ENCODE results near the gene FOXL2. TPM values are rescaled to one million over a fixed set of nuclear protein-coding genes. Genes with fewer than 3 reads are reported as not detected.

FOXL2 gene
- total RNA-seq, 2 donors from 2014 or later, result 0.11 to 0.24 TPM

GRCh38 chr3:138933068-138933668 is 13.8 kb downstream of the FOXL2 start:
- no peak for TF ChIP-seq CTCF (conservative IDR thresholded peaks at IDR 0.05)
- Histone ChIP-seq H3K27ac (ENCODE audit: low read depth, low read length) (no peak overlapping the region), H3K4me3 (ENCODE audit: low read length) (no peak overlapping the region), H3K9ac (ENCODE audit: extremely low read depth, low read length, poor library complexity, severe bottlenecking) (no peak overlapping the region), H3K36me3 (ENCODE audit: control insufficient read depth, insufficient read depth, low read length) (no peaks in the 10 kb centered on the region), H3K27me3 (ENCODE audit: control insufficient read depth, insufficient read depth, low read length, poor library complexity, severe bottlenecking) (peaks cover 54% of the 10 kb centered on the region), H3K9me3 (ENCODE audit: control insufficient read depth, low read length) (no peaks in the 10 kb centered on the region), H3K4me1 (ENCODE audit: control insufficient read depth, insufficient read depth, low read length) (peaks cover 4% of the 10 kb centered on the region)
- Mint-ChIP-seq H3K4me1 (peaks cover 18% of the 10 kb centered on the region), H3K9me3 (no peaks in the 10 kb centered on the region), H3K27me3 (ENCODE audit: insufficient read depth) (peaks cover 35% of the 10 kb centered on the region), H3K4me3 (no peak overlapping the region), H3K36me3 (ENCODE audit: low read depth) (no peaks in the 10 kb centered on the region), H3K27ac (no peak overlapping the region)
- WGBS, 2 experiments (ENCODE audit: insufficient coverage in 1 of 2, insufficient read length in 1 of 2), result 53 to 76% methylated on average over 2 to 4 of the region's 4 CpGs
- no peak for DNase-seq

- Mint-ChIP-seq H3K4me1 (peaks cover 7% of the 10 kb centered on the region), H3K27ac (no peak overlapping the region), H3K4me3 (no peak overlapping the region), H3K36me3 (ENCODE audit: low read depth) (no peaks in the 10 kb centered on the region), H3K27me3 (ENCODE audit: insufficient read depth) (peaks cover 3% of the 10 kb centered on the region), H3K9me3 (no peaks in the 10 kb centered on the region)
- H3K9me3 ChIP-seq (ENCODE audit: control insufficient read depth, low read length), result no peaks in the 10 kb centered on the region
- H3K4me1 ChIP-seq (ENCODE audit: control insufficient read depth, insufficient read depth, low read length), result no peaks in the 10 kb centered on the region
- no peak for TF ChIP-seq CTCF (conservative IDR thresholded peaks at IDR 0.05)
- peaks cover 11% of the 10 kb centered on the region for H3K27me3 ChIP-seq (ENCODE audit: control insufficient read depth, insufficient read depth, low read length, poor library complexity, severe bottlenecking)
- WGBS, 2 experiments (ENCODE audit: insufficient coverage in 1 of 2, insufficient read length in 1 of 2), result 94 to 95% methylated on average over 28 to 42 of the region's 42 CpGs
- H3K9ac ChIP-seq (ENCODE audit: extremely low read depth, low read length, poor library complexity, severe bottlenecking), result no peak overlapping the region
- DNase-seq, result no peak
- no peak overlapping the region for H3K4me3 ChIP-seq (ENCODE audit: low read length)
- H3K36me3 ChIP-seq (ENCODE audit: control insufficient read depth, insufficient read depth, low read length), result no peaks in the 10 kb centered on the region
- H3K27ac ChIP-seq (ENCODE audit: low read depth, low read length), result no peak overlapping the region
Observed at GRCh38 chr3:138928727-138929372, 18.1 kb downstream of the FOXL2 start.

GRCh38 chr3:138923531-138923994 is 23.4 kb downstream of the FOXL2 start:
- Histone ChIP-seq H3K27me3 (ENCODE audit: control insufficient read depth, insufficient read depth, low read length, poor library complexity, severe bottlenecking) (no peaks in the 10 kb centered on the region), H3K9me3 (ENCODE audit: control insufficient read depth, low read length) (no peaks in the 10 kb centered on the region), H3K4me1 (ENCODE audit: control insufficient read depth, insufficient read depth, low read length) (no peaks in the 10 kb centered on the region), H3K36me3 (ENCODE audit: control insufficient read depth, insufficient read depth, low read length) (no peaks in the 10 kb centered on the region), H3K27ac (ENCODE audit: low read depth, low read length) (no peak overlapping the region), H3K9ac (ENCODE audit: extremely low read depth, low read length, poor library complexity, severe bottlenecking) (no peak overlapping the region), H3K4me3 (ENCODE audit: low read length) (no peak overlapping the region)
- peak; percentile 93 for TF ChIP-seq CTCF (conservative IDR thresholded peaks at IDR 0.05)
- Mint-ChIP-seq H3K27me3 (ENCODE audit: insufficient read depth) (peaks cover 3% of the 10 kb centered on the region), H3K36me3 (ENCODE audit: low read depth) (no peaks in the 10 kb centered on the region), H3K27ac (no peak overlapping the region), H3K9me3 (no peaks in the 10 kb centered on the region), H3K4me1 (peaks cover 4% of the 10 kb centered on the region), H3K4me3 (no peak overlapping the region)
- peak; percentile 97 for DNase-seq
- WGBS, 2 experiments (ENCODE audit: insufficient coverage in 1 of 2, insufficient read length in 1 of 2), result 0 to 44% methylated on average over 1 to 6 of the region's 6 CpGs
